ENCODE results near the gene MBD5.

MBD5 gene

DNA sequence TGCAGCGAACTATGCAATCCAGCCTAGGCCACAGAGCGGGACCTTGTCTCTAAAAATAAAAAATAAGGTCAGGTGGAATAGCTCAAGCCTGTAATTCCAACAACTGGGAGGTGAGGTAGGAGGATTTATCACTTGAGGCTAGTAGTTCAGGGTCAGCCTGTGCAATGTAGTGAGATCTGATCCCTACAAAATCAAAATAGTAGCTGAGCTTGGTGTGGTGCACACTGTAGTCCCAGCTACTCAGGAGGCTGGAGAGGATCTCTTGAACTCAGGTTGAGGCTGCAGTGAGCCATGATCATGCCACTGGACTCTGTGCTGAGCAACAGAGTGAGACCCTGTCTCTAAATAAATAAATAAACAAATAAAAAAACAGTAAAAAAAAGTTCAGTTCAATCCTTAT, 5.7 kb downstream of the MBD5 start:
- no peak for TF ChIP-seq ZFX (IDR thresholded peaks at IDR 0.05; ENCODE audit: borderline replicate concordance)
- TF ChIP-seq, protein P1, sequence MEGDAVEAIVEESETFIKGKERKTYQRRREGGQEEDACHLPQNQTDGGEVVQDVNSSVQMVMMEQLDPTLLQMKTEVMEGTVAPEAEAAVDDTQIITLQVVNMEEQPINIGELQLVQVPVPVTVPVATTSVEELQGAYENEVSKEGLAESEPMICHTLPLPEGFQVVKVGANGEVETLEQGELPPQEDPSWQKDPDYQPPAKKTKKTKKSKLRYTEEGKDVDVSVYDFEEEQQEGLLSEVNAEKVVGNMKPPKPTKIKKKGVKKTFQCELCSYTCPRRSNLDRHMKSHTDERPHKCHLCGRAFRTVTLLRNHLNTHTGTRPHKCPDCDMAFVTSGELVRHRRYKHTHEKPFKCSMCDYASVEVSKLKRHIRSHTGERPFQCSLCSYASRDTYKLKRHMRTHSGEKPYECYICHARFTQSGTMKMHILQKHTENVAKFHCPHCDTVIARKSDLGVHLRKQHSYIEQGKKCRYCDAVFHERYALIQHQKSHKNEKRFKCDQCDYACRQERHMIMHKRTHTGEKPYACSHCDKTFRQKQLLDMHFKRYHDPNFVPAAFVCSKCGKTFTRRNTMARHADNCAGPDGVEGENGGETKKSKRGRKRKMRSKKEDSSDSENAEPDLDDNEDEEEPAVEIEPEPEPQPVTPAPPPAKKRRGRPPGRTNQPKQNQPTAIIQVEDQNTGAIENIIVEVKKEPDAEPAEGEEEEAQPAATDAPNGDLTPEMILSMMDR (IDR thresholded peaks at IDR 0.05), result no peak
- no peak overlapping the region for H3K27ac ChIP-seq

DNA sequence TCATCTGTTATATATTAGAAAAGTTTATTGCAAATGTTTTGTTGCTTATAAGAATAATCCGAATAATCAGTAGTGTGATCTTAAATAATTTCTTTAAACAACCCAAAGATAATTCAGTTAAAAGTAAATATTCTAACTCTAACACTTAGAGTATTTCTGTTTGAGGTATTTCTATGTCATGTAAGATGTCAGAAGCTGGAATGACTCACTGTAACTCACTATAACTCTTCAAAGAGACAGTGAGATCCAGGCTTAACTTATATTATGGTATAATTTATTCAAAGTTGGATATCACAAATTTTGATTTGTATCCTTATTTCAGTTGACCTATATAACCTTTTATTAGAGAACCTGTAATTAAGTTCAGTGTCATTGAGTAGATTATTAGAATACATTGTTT, 6.9 kb downstream of the MBD5 start:
- no peak overlapping the region for H3K27ac ChIP-seq
- TF ChIP-seq, protein P1 (IDR thresholded peaks at IDR 0.05), result no peak
- TF ChIP-seq ZFX (IDR thresholded peaks at IDR 0.05; ENCODE audit: borderline replicate concordance), result no peak

DNA sequence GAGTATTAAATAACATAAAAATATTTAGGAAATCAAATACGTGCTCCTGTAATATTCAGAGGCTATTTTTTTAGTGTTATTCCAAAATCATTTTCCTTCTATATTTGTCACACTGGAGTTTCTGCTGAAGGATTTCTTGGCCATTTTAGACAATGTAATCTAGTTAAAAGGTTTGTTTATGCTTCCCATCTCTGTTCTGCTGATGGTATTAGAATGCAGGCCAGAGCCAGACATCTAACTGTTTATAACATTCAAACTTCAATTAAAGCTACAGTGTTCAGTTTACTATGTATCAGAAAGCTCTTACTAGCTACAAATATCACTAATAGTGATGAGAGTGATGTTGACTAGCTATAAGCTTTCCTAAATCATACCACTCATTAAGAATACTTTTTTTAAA, 7.9 kb downstream of the MBD5 start:
- TF ChIP-seq, protein P1 (IDR thresholded peaks at IDR 0.05), result no peak
- TF ChIP-seq ZFX (IDR thresholded peaks at IDR 0.05; ENCODE audit: borderline replicate concordance), result no peak
- no peak overlapping the region for H3K27ac ChIP-seq

DNA sequence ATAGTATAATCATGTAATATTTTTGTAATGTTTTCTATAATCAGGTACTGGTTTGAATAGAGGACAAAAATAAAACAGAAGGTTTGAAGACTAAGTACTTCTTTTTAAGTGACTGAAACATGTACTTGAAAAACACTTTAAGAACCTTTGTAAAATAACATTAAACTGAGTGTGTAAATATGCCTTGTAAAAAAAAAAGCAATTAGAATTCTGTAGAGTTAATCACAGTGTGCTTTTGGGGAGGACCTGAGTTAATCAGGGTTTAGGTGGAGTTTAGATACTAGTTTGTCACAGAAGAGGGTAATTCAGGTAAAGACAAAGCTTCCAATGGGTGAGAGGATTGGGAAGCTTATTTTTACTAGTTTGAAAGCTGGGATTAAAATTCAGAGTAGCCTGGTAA, 10.3 kb downstream of the MBD5 start:
- TF ChIP-seq ZFX (IDR thresholded peaks at IDR 0.05; ENCODE audit: borderline replicate concordance), result no peak
- TF ChIP-seq, protein P1 (IDR thresholded peaks at IDR 0.05), result no peak
- no peak overlapping the region for H3K27ac ChIP-seq

DNA sequence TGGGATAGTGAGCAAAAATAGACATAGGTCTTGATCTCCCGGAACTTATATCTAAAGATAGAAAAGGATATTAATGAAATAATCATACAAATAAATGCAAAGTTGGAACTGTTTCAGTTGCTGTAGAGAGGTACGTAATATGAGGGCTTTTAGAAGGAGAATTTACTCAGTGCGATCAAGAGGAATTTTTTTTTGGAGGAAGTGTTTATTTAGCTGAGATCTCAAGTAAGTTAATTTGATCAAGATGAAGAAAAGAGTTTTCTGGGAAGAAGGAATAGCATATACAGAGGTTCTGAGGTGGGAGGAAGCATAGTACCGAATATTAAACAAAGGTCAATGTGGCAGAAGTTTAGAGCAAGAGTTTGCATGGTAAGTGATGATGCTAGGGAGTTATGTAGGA, 11.3 kb downstream of the MBD5 start:
- no peak overlapping the region for H3K27ac ChIP-seq
- TF ChIP-seq, protein P1 (IDR thresholded peaks at IDR 0.05), result no peak
- TF ChIP-seq ZFX (IDR thresholded peaks at IDR 0.05; ENCODE audit: borderline replicate concordance), result no peak

DNA sequence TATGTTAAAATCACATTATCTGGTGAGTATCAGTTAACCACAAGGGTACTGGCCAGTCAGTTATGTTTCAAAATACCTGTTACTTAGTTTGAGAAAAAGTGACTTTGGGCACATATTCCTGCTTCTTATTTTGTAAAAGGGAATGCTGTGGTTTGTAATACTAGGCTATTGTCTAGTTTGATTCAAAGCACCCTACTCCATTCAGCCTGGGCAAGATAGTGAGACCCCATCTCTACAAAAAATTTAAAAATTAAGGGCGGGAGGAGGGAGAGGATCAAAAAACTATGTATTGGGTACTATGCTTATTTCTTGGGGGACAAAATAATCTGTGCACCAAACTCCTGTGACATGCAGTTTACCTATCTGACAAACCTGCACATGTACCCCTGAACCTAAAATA, 18.9 kb downstream of the MBD5 start:
- H3K27ac ChIP-seq, result no peak overlapping the region
- no peak for TF ChIP-seq ZFX (IDR thresholded peaks at IDR 0.05; ENCODE audit: borderline replicate concordance)
- TF ChIP-seq, protein P1 (IDR thresholded peaks at IDR 0.05), result no peak

DNA sequence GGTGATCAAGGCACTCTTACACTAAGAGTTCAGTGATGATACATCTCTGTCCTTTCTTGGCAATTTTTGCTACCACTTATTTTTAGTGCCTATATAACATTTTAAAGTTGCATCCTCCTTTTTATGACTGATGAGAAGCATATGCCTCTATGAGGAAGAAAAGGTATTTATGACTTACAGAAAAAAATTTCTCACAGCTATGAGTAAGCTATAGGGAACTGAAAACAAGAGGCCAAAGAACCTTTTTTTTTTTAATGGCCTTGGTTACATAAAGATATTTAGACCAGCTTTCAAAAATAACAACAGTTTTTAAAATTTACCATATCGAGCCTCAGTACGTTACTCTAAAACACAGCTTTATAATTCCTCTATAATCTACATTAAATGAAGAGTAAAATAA, 21.3 kb downstream of the MBD5 start:
- no peak overlapping the region for H3K27ac ChIP-seq
- TF ChIP-seq, protein P1 (IDR thresholded peaks at IDR 0.05), result no peak
- TF ChIP-seq ZFX (IDR thresholded peaks at IDR 0.05; ENCODE audit: borderline replicate concordance), result no peak
